ENCODE data around the gene KRTAP9-1. TPM values are rescaled to one million over a fixed set of nuclear protein-coding genes. Genes with fewer than 3 reads are reported as not detected.

KRTAP9-1 gene
- total and polyA plus RNA-seq, 9 of the 15 experiments (the other 6 are each of a cell fraction or from before 2014, with no cell fraction given): not detected

- no peaks in the 10 kb centered on the region for H3K36me3 ChIP-seq (ENCODE audit: control insufficient read depth, insufficient read depth, low read length)
- H3K4me1 ChIP-seq (replicated peaks in 1 of 2; ENCODE audit: control insufficient read depth in 2 of 2, insufficient read depth in 2 of 2, low read length in 2 of 2): peaks cover 0 to 2% of the 10 kb centered on the region in 2 experiments; a peak in 2 of 5 replicates
- H3K4me2 ChIP-seq (ENCODE audit: insufficient read depth, low read length): no peak within 1 kb of the TSS
- no peak within 1 kb of the TSS for H3K9ac ChIP-seq (ENCODE audit: insufficient read depth in 1 of 2, low read depth in 2 of 2, low read length in 2 of 2)
- FAIRE-seq (no peak), DNase-seq (ENCODE audit: extremely low read depth in 1 of 4, low spot score in 3 of 4) (no peak), ATAC-seq (no peak)
- POLR2A ChIA-PET: interaction anchor here (0.8 to 1.1 kb wide), 2 partner anchors 9 to 13 kb away, joined by 3 to 4 read pairs; no protein-coding TSS in a partner anchor
- H3K9me1 ChIP-seq (ENCODE audit: control insufficient read depth, insufficient read depth, low read length): no peaks in the 10 kb centered on the region
- TF ChIP-seq PATZ1 (CRISPR knock-in tag; IDR thresholded peaks at IDR 0.05; ENCODE audit: borderline replicate concordance) (no peak), ZNF609 (CRISPR knock-in tag; IDR thresholded peaks at IDR 0.05; ENCODE audit: borderline replicate concordance) (no peak), ETV6 (IDR thresholded peaks at IDR 0.05; ENCODE audit: borderline replicate concordance in 1 of 2, low read depth in 2 of 2, low read length in 1 of 2) (no peak), ETV6 (CRISPR knock-in tag; IDR thresholded peaks at IDR 0.05; ENCODE audit: borderline replicate concordance) (no peak), MTA2 (IDR thresholded peaks at IDR 0.05; ENCODE audit: low read depth) (no peak)
- H3K79me2 ChIP-seq (ENCODE audit: control insufficient read depth, insufficient read depth, low read length): no peaks in the 10 kb centered on the region
- H3K9me3 ChIP-seq (replicated peaks; ENCODE audit: control insufficient read depth, insufficient read depth, low read depth, low read length): no peaks in the 10 kb centered on the region
- H2AFZ ChIP-seq (ENCODE audit: low read depth, low read length): no peak within 1 kb of the TSS
- in situ Hi-C loops (cut with MboI): no loop called here
- WGBS (ENCODE audit: insufficient coverage, low coverage, missing lambda C conversion rate): 0% methylated on average over 9 of the region's 9 CpGs
- peaks cover 0 to 11% of the 10 kb centered on the region in 2 experiments; a peak in 3 of 5 replicates for H3K27me3 ChIP-seq (ENCODE audit: control insufficient read depth in 2 of 2, insufficient read depth in 2 of 2, low read length in 2 of 2)
- no peak within 1 kb of the TSS for H3K4me3 ChIP-seq
- intact Hi-C loops (cut with micrococcal nuclease): no loop called here
- CTCF ChIA-PET (ENCODE audit: low intra/inter-chr PET ratio): no interaction called here
- no peak within 1 kb of the TSS for H3K27ac ChIP-seq (ENCODE audit: extremely low read depth, low read depth, low read length)
- no TSS peak for BruUV-seq (replicated peaks)
- H4K20me1 ChIP-seq (replicated peaks; ENCODE audit: control insufficient read depth, insufficient read depth, low read length): no peaks in the 10 kb centered on the region
Measured at GRCh38 chr17:41184480-41184961, 5.2 kb upstream of the KRTAP9-1 start, which contains the start of gene KRTAP4-1. Gene KRTAP4-1, minus strand, starts transcription at chr17:41184911. Its CDS starts 57 bp downstream, at chr17:41184854.
